ENCODE results near the gene NDUFAF8. TPM values are rescaled to one million over a fixed set of nuclear protein-coding genes. Genes with fewer than 3 reads are reported as not detected.

NDUFAF8 gene
- total RNA-seq, 1 donor from 2014 or later, result 58.0 TPM

DNA sequence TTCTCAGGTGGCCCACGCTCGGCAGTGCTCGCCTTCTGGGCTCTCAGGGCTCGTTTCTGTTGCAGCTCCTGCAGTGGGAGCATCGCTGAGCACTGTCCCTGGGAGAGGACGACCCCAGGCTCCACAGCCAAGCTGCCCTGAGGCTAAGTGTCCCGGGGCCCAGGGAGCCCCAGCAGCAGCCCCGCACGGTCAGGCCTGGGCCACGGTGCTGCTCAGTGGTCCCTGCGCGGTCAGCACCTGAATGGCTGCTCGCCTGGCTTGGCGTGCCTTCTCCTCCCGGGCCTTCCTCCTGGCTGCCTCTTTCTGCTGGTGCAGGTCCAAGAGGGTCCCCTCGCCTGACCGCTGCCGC lies 39.7 kb upstream of the NDUFAF8 start:
- intact Hi-C loops (cut with DNase I), result no loop called here
- DNase-seq (ENCODE audit: missing footprints) (no peak), ATAC-seq (no peak)

DNA sequence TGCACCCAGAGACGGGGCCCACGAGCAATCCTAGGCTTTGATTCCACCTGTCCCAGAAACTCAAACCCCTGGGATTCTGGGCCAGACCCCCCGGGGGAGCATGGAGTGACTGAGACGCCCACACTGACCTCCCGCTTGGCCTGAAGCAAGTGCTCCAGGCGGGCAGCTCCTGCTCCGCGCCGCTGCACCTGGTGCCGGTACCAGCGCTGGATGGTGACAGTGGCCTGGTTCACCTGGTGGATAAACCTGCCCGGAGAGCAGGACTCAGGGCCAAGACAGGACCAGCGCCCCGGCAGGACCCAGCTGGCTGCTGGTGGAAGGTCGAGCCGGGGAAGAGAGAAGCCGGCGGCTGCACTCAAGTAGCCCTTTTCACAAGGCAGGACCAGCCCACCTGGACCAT lies 38.9 kb upstream of the NDUFAF8 start:
- ATAC-seq (no peak), DNase-seq (ENCODE audit: missing footprints) (no peak)
- intact Hi-C loops (cut with DNase I), result loop anchor here (2.0 kb wide), 1 partner anchor 57 kb away; no protein-coding TSS in a partner anchor

DNA sequence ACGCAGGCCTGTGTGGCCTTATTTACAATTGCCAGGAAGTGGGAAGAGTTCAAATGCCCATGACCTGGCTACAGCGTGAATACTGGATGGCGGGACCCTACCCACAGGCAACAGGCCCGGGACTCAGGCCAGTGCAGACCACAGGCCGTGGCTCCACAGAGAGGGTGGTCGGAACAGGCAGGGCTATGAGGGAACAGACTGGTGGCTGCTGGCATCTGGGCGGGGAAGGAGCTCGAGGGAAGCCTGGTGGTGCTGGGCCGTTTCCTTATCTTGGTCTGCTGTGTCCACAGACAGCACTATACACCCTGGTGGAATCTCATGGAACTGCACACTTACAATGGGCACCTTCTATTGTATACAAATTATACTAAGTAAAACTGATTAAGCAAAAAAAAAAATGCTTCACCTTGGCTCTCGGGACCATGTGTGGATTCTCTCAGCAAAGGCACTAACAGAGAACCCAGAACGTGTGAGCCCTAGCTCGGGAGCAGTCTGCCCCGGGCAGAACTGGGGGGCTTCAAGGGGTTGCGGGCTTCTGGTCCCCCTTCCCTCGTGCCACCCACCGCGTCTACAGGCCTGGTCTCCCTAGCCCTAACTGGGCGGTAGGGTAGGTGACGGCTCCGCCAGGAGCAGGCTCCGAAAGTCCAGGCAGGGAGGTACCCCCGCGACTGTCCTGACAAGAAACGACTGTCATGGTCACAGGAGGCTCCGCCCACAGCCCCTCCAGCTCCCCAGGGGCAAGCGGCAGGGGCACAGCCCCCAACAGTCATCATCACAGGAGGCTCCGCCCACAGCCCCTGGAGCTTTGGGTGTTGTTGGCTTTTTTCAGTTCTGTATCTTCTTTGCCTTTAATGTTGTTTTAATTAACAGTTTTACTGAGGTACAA lies 38.2 kb upstream of the NDUFAF8 start:
- intact Hi-C loops (cut with DNase I), result loop anchor here (2.0 kb wide), 1 partner anchor 58 kb away; no protein-coding TSS in a partner anchor
- ATAC-seq (peak; percentile 41), DNase-seq (ENCODE audit: missing footprints) (no peak)

DNA sequence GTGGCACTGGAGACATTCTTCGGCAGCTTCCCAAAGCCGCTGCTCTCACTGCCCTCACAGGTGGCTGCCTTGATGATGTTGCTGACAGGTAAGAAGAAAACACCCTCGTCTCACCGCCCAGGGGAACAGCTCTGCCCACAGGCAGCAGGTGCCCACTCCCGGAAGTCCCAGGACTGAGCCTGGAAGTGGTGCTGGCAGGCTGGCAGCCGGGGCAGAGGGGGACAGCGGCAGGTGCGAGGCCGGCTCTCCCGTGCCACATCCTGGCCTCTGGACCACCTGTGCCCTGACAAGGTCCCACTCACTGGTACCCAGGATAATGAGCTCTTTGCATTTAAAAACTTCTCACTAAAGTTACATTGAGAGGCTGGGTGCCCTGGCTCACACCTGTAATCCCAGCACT lies 36.8 kb upstream of the NDUFAF8 start:
- ATAC-seq (no peak), DNase-seq (ENCODE audit: missing footprints) (no peak)
- intact Hi-C loops (cut with DNase I), result no loop called here

DNA sequence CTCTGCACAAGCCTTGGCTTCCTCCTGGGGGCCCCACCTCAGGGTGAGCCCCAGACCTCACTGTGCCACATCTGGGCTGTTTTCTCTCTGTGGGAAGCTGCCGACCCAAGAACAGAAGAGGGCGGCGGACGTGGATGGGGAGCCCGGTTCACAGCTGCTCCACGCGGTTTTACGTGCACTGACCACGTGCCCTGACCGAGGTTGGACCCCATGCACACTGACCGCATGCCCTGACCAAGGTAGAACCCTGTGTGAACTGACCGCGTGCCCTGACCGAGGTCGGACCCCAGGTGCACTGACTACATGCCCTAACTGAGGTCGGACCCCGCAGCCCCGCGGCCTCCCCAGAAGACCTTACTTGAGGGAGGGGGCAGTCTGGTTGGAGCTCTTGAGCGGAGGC lies 36.0 kb upstream of the NDUFAF8 start:
- intact Hi-C loops (cut with DNase I), result no loop called here

DNA sequence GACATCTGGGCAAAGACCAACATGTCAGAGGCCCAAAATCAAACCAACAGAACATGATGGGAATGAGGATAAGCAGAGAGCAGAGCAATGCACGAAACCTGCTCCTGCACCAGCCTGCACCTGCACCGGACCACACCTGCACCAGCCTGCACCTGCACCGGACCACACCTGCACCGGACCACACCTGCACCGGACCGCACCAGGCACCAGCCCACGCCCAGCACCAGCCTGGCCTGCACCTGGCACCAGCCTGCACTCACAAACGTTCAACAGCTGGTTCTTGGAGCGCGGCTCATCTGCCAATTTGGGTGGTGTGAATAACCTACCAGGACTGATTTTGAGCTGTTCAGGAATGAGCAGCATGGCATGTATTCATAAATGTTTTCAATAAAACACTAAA lies 34.5 kb upstream of the NDUFAF8 start:
- intact Hi-C loops (cut with DNase I), result no loop called here
- DNase-seq (ENCODE audit: missing footprints) (no peak), ATAC-seq (no peak)

More for the DNA sequence above, 36.0 kb upstream of the NDUFAF8 start:
- ATAC-seq (no peak), DNase-seq (ENCODE audit: missing footprints) (no peak)

DNA sequence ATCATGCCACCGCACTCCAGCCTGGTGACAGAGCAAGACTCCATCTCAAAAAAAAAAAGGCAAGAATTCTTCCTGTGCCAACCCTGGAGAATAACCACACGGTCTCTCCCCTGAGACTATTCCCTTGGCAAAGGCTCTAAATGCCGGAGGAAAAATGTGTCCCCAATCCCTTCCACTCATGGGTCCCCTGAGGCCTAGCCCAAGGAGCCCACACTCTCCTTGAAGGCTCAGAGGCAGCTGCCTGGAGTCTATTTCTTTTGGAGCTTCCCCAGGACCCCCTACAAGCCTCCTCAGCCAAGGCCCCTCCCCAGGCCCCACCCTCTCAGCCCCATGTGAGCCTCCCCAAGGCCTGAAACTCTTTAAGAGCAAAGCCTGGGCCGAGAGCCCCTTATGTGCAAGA lies 33.0 kb upstream of the NDUFAF8 start:
- ATAC-seq, result no peak
- intact Hi-C loops (cut with DNase I), result no loop called here

DNA sequence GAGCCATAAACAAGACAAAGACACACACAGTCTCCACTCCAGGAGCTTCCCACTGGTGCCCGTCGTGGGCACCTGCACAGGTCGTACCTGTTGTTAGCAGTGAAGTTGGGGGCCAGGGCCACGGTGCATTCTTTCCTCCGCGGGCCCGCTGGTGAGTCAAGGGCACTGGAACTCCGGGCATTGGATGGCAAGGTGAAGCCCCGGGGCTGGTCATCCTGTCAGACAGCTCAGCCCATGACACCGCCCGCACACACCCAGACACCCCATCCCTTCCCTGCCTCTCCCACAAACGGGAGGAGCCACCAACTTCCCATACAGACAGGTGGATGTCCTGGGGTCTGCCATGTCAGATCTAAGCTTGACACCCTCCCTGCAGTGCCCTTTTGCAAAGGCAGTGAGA lies 32.5 kb upstream of the NDUFAF8 start:
- no peak for DNase-seq (ENCODE audit: missing footprints)
- ATAC-seq, result no peak
- intact Hi-C loops (cut with DNase I), result no loop called here

More for the DNA sequence above, 33.0 kb upstream of the NDUFAF8 start:
- no peak for DNase-seq (ENCODE audit: missing footprints)

DNA sequence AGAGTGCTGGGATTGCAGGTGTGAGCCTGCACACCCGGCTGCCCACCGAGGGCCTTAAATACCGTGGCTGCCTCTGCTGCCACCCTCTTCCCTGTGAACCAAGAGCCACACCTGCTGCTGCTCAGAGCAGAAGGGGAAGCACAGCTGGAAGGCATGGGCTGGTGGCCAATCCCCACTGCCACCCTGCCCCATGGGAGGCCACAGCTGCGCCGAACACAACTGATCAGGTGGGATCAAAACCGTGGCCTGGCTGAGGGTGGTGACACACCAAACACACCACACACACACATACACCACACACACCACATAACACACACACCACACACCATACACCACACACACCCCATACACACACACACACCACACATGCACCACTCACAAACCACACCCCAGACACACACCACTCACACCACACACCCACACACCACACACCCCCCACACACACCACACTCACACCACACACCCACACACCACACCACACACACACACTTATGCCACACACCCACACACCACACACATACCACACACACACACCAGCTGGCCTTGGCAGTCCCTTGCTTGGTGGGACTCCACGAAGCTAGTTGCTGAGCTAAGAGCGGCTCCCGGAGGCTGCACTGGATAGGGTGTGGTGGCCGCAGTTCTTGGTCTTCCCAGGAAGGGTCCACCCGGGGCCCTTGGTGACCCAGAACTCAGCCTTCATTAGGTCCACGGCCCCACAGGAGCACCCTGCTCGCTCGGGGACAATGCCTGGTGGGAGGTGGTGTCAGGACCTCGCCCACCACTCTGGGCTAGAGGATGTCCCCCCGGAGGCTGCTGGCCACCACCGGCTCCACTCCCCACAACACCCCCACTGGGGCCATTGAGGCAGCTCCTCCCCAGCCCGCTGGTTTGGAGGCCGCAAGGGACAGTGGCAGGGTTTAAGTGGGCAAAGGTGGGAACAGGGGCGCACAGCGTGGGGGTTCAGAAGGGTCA lies 31.2 kb upstream of the NDUFAF8 start:
- DNase-seq (ENCODE audit: missing footprints), result no peak
- ATAC-seq, result no peak
- intact Hi-C loops (cut with DNase I), result no loop called here

DNA sequence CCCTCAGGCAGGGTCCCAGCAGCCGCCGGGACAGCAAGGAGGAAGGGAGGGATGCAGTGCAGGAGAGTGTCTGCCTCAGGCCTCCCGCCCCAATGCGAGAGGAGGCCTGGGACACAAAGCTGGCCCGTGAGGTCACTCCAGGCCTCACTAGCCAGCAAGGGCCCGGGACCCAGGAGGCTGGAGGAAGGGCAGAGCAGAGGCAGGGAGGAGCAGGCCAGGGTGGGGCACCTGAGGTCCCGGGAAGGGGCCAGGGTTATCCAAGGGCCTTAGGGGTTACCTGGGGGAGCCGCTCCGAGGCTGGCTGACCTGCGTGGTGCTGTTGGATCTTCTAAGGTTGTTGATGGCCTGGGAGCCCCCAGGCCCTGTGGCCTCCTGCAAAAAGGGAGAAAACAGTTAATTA lies 30.5 kb upstream of the NDUFAF8 start:
- DNase-seq (ENCODE audit: missing footprints), result peak; percentile 4
- ATAC-seq, result no peak
- intact Hi-C loops (cut with DNase I), result no loop called here

DNA sequence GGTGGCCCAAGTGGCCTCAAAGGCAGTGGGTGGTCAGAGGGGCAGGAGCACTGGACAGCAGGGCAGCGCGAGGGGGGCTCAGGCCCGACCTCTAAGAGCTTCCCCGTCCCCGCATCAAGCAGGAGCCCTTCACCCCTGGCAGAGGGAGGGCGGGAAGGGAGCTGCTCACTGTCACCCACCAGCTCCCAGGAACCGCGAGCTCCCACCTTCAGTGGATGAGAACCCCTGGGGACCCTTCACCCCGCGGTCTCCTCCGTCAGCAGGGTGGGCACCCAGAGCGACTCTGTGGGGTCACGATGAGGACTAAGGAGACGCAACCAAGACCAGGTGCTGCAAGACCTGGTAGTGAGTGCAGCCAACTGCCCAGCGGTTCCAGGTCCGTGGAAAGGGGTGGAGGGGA lies 30.0 kb upstream of the NDUFAF8 start:
- intact Hi-C loops (cut with DNase I), result no loop called here
- ATAC-seq, result no peak
- peak; percentile 35 for DNase-seq (ENCODE audit: missing footprints)

DNA sequence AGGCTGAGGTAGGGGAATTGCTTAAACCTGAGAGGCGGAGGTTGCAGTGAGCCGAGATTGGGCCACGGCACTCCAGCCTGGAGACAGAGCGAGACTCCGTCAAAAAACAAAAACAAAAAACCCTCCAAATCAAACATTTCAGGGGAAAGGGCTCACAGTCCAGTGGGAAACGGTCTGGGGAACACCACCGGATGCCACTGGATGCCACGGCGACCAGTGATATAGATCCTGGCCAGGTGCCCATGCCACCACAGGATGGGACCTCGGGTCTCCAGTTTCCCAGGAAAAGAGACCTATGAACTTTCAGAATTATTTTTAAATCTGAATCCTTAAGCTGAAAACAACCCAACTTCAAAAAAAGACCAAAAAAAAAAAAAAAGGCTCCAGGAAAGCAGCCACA lies 28.7 kb upstream of the NDUFAF8 start:
- DNase-seq (ENCODE audit: missing footprints), result peak; percentile 54
- ATAC-seq, result no peak
- intact Hi-C loops (cut with DNase I), result no loop called here

DNA sequence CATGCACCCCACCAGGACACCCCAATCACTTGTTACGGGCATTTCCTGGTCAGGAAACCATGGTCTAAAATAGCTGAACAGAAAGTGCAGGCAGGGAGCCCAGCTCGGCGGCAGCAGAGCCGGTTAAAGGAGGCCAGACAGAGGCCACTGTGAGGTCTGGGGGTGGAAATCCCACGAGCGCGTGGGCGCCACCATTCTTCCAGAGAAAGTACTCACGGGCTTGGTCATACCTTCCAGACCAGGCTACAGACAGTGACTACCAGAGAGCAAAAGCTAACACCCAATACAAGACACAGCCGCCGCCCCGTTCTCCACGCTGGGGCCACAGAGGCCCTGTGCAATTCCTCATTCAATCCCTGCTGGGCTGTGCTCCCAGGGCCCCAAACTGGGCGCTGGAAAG lies 28.2 kb upstream of the NDUFAF8 start:
- intact Hi-C loops (cut with DNase I), result no loop called here
- DNase-seq (ENCODE audit: missing footprints), result peak; percentile 47

DNA sequence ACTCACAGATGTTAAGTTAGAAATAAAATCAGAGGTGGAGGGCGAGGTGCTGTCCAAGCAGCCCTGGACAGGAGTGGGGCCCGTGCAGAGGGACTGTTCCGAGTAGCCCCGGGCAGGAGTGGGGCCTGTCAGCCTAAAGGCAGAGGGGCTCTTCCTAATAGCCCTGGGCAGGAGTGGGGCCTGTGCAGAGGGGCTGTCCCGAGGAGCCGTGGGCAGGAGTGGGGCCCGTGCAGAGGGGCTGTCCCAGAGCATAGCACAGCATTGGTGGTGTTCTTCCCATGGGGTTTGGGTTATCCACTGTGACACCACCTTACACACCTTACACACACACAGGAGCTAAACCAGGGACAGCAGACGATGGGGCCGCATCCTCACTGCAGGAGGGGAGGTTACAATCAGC lies 26.8 kb upstream of the NDUFAF8 start:
- intact Hi-C loops (cut with DNase I), result no loop called here
- ATAC-seq (no peak), DNase-seq (ENCODE audit: missing footprints) (peak; percentile 54)

More for the DNA sequence above, 28.2 kb upstream of the NDUFAF8 start:
- no peak for ATAC-seq

DNA sequence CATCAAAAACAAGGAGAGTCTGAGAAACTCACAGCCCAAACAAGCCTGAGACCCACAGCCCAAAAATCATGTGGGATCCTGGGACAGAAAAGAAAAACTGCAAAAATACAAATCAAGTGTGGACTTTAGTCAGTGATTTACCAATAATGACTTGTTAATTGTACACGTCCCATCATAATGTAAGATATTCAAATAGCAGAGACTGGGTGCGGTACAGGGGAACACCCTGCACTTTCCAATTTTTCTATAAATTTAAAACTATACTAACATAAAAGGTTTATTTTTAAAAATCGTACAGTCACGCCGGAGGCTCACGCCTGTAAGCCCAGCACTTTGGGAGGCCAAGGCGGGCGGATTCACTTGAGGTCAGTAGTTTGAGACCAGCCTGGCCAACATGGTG lies 25.1 kb upstream of the NDUFAF8 start:
- DNase-seq (ENCODE audit: missing footprints), result no peak
- intact Hi-C loops (cut with DNase I), result no loop called here
- ATAC-seq, result no peak

DNA sequence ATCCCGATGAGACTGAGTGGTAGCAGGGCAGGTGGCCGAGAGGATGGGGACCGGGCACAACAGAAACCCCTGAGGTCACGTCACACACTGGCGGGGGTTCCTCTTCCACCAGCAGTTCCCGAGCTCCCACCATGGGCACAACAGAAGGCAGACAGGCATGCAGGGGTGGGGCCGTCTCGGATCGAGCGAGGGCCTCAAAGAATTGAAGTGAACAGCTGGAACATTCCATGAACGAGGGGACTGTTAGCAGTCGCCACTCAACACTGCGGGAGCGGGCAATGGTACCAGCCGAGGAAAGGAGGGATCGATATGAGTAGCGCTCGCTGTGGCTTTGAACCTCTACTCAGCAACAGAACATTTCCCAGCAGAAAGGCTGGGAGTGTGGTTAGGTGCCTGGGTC lies 21.6 kb upstream of the NDUFAF8 start:
- intact Hi-C loops (cut with DNase I), result no loop called here
- no peak for ATAC-seq
- DNase-seq (ENCODE audit: missing footprints), result peak; percentile 49

DNA sequence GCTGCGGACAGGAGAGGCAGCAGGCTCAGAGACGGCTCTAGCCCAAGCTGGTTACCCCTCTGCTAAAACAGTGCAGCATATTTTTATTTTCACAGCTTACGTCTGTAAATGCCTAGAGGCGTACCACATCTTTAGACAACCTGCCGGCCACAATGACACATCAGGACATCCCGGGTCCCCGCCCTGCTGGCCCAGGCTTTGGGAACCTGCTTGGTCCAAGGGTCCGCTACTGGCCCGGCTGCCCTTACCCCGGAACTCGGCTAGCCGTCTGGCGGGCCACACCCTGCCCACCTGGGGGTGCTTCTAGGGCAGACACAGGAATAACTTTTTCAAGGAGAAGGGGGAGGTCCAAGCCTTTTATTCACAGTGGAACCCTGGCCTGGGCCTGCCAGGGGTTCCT lies 20.7 kb upstream of the NDUFAF8 start:
- no peak for ATAC-seq
- peak; percentile 64 for DNase-seq (ENCODE audit: missing footprints)
- intact Hi-C loops (cut with DNase I), result no loop called here

DNA sequence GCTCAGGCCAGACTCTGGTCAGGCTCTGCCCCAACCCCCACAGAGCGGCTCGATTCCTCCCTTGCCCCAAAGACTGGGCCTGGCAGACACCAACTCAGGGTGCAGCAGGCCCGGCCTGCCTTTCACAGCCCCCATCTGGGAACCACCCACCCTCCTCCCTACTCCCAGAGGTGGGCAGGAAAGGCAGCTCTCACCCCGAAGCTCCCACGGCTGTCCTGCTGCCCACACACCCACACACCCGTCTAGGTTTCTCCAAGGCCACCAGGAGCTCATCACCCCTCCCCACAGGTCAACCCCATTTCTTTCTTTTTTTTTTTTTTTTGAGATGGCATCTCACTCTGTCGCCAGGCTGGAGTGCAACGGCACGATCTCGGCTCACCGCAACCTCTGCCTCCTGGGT lies 20.1 kb upstream of the NDUFAF8 start:
- intact Hi-C loops (cut with DNase I), result no loop called here
- ATAC-seq, result no peak
- peak; percentile 26 for DNase-seq (ENCODE audit: missing footprints)

DNA sequence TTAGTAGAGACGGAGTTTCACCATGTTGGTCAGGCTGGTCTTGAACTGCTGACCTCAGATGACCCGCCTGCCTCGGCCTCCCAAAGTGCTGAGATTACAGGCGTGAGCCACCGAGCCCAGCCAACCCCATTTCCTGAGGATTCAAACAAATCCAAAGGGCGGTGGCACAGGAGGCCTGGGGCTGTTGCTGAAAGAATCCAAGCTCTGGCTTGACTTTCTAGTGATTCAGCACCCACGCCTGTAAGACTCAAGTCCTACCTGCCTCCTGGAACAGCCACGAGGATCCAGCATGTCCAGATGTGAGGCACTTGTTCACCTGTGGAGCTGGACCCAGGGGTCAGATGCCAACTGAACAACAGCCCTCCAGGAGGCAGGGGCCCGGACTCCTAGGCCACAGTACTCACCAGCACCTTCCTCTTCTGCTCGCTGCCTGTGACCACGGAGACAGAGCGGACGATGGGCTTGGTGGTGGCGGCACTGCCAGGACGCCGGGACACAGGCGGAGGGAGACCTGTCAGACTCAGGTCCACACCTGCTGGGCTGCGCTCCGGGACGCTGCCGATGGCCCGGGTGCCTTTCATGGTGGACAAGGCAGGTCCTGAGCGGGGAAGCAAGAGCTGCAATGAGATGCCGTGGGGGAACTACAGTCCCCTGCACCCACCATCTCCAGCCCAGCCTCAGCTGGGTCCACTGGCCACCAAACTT lies 19.5 kb upstream of the NDUFAF8 start:
- intact Hi-C loops (cut with DNase I), result no loop called here
- DNase-seq (ENCODE audit: missing footprints), result peak; percentile 63
- ATAC-seq, result no peak

Measured in Right ventricle myocardium inferior (tissue), 1 donor.